Large intestine (tissue), 3 donors: ENCODE data around the gene GRIP1. TPM values are rescaled to one million over a fixed set of nuclear protein-coding genes. Genes with fewer than 3 reads are reported as not detected.
"Not testable (repeated sequence)": the region's sequence is repeated elsewhere in the genome, so short reads cannot be mapped to it uniquely, and the experiment has no call there.

Experiments
- DNase-seq, 2 donors: peaks; one replicate each; pipeline versions ENCODE4 v3.0.0 to v3.0.0-alpha.2; 2013
- H3K27ac ChIP-seq: one replicate; pipeline ENCODE4 v1.5.1; 2013; ENCODE audit warnings: low read length
- H3K27me3 ChIP-seq: 2 replicates; pipeline ENCODE4 v1.6.1; 2013; ENCODE audit warnings: low read length; ENCODE audit not compliant: control insufficient read depth, insufficient read depth
- H3K36me3 ChIP-seq: 2 replicates; pipeline ENCODE4 v1.6.1; 2013; ENCODE audit warnings: low read length; ENCODE audit not compliant: control insufficient read depth, insufficient read depth
- H3K4me1 ChIP-seq: one replicate; pipeline ENCODE4 v1.6.1; 2013; ENCODE audit warnings: low read length; ENCODE audit not compliant: control insufficient read depth, insufficient read depth
- H3K4me3 ChIP-seq: one replicate; pipeline ENCODE4 v1.5.1; 2013; ENCODE audit warnings: low read length
- H3K9me3 ChIP-seq: one replicate; pipeline ENCODE4 v1.6.1; 2013; ENCODE audit warnings: mild to moderate bottlenecking, low read depth, low read length, moderate library complexity; ENCODE audit not compliant: control insufficient read depth
- WGBS: methylation state at CpG from one replicate; pipeline ENCODE4 v1.1.5; 2013; ENCODE audit warnings: low lambda C conversion rate; ENCODE audit not compliant: insufficient coverage; 5-methylcytosine and 5-hydroxymethylcytosine counted together
- polyA plus RNA-seq: library from polyadenylated mRNA; unstranded; fragments of 120-200 nt; gene quantifications from one replicate; pipeline ENCODE4 v1.2.1, GENCODE V29; 2013

Gene GRIP1
- polyA plus RNA-seq, 1 donor = 6.7 TPM

GRCh38 chr12:66309606-66310005, 369.3 kb downstream of the GRIP1 start:
- no peaks in the 10 kb centered on the region for H3K9me3 ChIP-seq
- no peaks in the 10 kb centered on the region for H3K4me1 ChIP-seq
- no peak for DNase-seq
- H3K27ac ChIP-seq = no peak overlapping the region
- 100% methylated on average over 1 of the region's 1 CpG for WGBS
- H3K36me3 ChIP-seq = peaks cover 24% of the 10 kb centered on the region
- H3K4me3 ChIP-seq = no peak overlapping the region
- no peaks in the 10 kb centered on the region for H3K27me3 ChIP-seq

DNA sequence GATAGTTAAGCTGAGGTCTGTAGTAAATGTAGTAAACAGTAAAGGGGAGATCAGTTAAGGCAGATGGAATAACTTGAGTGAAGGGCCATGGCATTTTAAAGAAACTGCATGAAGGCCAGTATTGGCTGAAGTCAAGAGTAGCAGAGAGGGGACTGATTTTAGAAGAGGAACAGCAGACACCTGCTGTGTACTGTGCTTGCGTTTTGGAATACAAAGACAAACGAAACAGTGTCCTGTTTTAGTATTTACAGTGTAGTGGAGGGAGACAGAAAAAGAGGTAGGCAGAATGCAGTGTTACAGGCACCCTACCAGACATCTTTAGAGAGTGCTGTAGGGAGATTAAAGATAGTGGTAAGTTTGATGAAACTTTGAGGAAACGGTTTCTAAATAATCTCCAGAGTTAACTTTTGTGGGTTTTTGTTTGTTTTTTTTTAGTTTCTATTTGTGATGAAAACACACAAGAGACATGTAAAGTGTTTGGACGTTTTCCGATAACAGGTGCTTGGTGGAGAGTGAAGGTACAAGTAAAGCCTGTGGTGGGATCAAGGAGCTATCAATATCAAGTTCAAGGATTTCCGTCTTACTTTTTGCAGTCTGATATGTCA, 374.5 kb downstream of the GRIP1 start:
- Histone ChIP-seq H3K27me3 (peaks cover 2% of the 10 kb centered on the region), H3K4me3 (no peak overlapping the region), H3K4me1 (no peaks in the 10 kb centered on the region), H3K36me3 (peaks cover 8% of the 10 kb centered on the region), H3K9me3 (no peaks in the 10 kb centered on the region), H3K27ac (no peak overlapping the region)
- peak in 1 of 2 donors; percentile 14 for DNase-seq
- 48% methylated on average over 3 of the region's 6 CpGs for WGBS

GRCh38 chr12:66303316-66303804, 375.5 kb downstream of the GRIP1 start:
- H3K9me3 ChIP-seq, H3K4me1 ChIP-seq, H3K27me3 ChIP-seq, H3K27ac ChIP-seq, H3K36me3 ChIP-seq: not testable (repeated sequence)
- WGBS = 100% methylated on average over 2 of the region's 14 CpGs
- H3K4me3 ChIP-seq = peak overlapping the region; percentile 97
- DNase-seq = peak in 1 of 2 donors; percentile 12

DNA sequence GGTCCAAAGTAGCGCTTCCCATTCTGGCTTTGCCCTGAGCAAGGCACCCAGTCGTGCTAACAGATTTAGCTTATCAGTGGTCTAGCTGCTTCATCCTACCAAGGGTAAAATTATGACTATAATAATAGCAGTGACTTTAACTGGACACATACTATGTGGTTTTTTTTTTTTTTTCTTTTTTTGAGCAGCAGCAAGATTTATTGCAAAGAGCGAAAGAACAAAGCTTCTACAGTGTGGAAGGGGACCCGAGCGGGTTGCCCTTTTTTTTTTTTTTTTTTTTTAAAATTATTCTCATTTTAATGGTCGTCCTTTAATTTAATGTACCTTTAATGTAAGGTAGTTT, 376.1 kb downstream of the GRIP1 start:
- H3K9me3 ChIP-seq = no peaks in the 10 kb centered on the region
- no CpG with 5 or more reads among the region's 6 CpGs for whole genome bisulfite sequencing
- H3K27me3 ChIP-seq = peaks cover 2% of the 10 kb centered on the region
- DNase-seq = no peak
- peaks cover 4% of the 10 kb centered on the region for H3K36me3 ChIP-seq
- H3K4me3 ChIP-seq = peak overlapping the region; percentile 97
- no peaks in the 10 kb centered on the region for H3K4me1 ChIP-seq
- H3K27ac ChIP-seq = peak overlapping the region; percentile 96

- peaks cover 4% of the 10 kb centered on the region for H3K36me3 ChIP-seq
- peak within 1 kb of the TSS; percentile 97 for H3K4me3 ChIP-seq
- no peaks in the 10 kb centered on the region for H3K4me1 ChIP-seq
- 0% methylated on average over 1 of the region's 45 CpGs for WGBS
- DNase-seq = peak; percentile 97
- H3K27me3 ChIP-seq = peaks cover 2% of the 10 kb centered on the region
- H3K9me3 ChIP-seq = no peaks in the 10 kb centered on the region
- H3K27ac ChIP-seq = peak within 1 kb of the TSS; percentile 96
Observed at GRCh38 chr12:66301944-66302826, 376.7 kb downstream of the GRIP1 start, which contains the start of gene HELB. HELB (plus strand) TSS chr12:66302493; CDS start chr12:66302604, 111 bp downstream.

DNA sequence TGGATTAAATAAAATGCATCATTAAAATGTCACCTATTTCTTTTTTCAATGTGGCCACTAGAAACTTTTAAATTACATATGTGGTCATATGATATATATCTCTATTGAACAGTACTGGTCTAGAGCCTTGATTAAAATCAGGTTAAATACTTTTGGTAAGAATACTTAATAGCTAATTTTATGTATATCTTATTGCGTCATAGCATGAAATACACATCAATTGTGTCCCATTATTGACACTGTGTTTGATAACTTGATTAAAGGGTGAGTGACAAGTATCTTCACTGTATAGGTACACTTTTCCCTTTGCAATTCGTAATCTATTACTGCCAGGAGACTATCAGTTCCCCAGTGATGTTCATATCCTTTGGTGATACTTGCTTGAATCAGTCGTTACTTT, 381.0 kb downstream of the GRIP1 start:
- WGBS = 93% methylated on average over 2 of the region's 3 CpGs
- no peak overlapping the region for H3K27ac ChIP-seq
- no peak for DNase-seq
- no peak overlapping the region for H3K4me3 ChIP-seq
- H3K27me3 ChIP-seq = peaks cover 2% of the 10 kb centered on the region
- no peaks in the 10 kb centered on the region for H3K4me1 ChIP-seq
- no peaks in the 10 kb centered on the region for H3K36me3 ChIP-seq
- no peaks in the 10 kb centered on the region for H3K9me3 ChIP-seq
